ENCODE measurements around the gene ATPAF2. TPM values are rescaled to one million over a fixed set of nuclear protein-coding genes. Genes with fewer than 3 reads are reported as not detected.
A peak's percentile ranks its signal among the peaks of the same experiment; 100 is the strongest.
"Not testable (repeated sequence)": the region's sequence is repeated elsewhere in the genome, so short reads cannot be mapped to it uniquely, and the experiment has no call there.

Gene ATPAF2
- total RNA-seq, 1 donor from 2014 or later = 21.8 TPM

DNA sequence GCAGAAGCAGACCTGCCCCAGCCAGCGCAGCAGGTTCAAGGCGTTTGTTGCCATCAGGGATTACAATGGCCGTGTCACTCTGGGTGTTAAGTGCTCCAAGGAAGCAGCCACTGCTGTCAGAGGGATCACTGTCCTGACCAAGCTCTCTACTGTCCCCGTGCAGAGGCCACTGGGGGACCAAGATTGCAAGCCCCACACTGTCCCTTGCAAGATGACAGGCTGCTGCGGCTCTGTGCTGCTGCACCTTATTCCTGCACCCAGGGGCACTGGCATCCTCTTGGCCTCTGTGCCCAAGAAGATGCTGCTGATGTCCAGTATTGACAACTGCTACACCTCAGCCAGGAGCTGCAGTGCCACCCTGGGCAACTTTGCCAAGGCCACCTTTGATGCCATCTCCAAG lies 27.7 kb downstream of the ATPAF2 start:
- DNase-seq (ENCODE audit: low read depth) = no peak

DNA sequence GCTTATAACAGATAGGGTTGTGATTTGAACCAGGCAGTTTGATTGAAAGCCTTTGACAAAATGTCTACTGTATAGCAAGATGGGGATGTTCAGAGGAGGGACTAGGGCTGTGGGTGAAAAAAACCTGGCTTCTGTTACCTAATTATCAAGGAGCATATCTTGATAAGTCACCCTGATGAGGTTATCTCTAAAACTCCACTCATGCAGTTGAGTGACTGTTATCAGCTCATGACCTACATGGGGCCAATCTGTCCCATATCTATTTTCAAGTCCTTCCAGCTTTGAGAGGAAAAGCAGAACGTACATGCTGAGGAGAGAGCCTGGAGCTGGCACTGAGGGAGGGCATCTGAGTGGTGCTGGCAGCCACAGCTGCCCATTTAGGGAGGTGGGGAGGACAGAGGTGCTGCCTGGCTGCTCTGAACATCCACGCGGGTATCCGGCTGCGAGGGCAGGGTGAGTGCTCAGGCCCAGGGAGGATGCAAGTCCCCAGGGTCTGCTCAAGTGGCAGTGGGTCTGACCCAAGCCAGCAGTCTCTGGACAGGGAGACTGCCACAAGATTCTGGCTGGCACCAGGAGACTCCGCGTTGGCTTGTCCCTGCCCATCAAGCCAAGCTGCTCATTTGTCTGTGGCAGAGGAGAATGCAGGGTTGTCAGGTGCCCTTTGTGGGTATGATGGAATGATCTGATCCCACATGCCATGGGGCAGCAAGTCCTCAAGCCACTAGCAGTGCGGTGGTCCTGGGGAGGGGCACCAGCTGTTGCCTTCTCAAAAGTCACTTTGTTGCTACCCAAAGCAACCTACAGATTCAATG lies 29.2 kb downstream of the ATPAF2 start:
- peak; percentile 88 for DNase-seq (ENCODE audit: low read depth)

DNA sequence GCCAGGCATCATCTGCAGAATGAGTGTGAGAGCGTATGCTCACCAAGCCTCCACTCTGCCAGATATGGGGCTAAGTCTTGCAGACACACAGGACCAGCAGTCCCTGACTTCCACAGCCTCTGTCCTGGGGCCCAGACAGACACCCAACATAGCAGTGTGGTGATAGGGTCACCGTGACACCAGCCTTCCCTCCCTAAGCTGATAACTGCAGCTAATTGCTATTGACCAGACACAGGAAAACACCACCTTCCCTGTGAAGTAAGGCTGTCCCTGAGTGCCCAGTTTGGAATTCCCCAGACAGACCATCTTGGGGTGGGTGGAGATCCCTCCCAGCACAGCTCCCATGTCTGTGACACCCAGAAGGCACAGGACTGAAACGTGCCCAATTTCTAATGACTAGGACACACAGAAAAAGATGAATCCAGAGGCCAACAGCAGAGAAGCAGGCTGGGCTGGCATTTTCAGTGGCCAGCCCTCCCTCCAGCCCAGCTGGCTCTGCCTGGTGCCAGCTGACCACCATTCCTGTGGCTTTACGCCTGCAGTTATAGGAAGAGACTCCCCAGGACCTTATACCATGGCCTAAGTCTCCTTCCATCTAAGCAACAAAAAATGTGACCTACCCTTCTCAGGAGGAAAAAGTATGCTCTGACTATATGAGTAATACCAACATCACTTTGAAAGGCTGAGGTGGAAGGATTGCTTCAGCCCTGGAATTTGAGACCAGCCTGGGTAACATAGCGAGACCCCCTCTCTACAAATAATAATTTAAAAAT lies 30.3 kb downstream of the ATPAF2 start:
- peak; percentile 84 for DNase-seq (ENCODE audit: low read depth)

DNA sequence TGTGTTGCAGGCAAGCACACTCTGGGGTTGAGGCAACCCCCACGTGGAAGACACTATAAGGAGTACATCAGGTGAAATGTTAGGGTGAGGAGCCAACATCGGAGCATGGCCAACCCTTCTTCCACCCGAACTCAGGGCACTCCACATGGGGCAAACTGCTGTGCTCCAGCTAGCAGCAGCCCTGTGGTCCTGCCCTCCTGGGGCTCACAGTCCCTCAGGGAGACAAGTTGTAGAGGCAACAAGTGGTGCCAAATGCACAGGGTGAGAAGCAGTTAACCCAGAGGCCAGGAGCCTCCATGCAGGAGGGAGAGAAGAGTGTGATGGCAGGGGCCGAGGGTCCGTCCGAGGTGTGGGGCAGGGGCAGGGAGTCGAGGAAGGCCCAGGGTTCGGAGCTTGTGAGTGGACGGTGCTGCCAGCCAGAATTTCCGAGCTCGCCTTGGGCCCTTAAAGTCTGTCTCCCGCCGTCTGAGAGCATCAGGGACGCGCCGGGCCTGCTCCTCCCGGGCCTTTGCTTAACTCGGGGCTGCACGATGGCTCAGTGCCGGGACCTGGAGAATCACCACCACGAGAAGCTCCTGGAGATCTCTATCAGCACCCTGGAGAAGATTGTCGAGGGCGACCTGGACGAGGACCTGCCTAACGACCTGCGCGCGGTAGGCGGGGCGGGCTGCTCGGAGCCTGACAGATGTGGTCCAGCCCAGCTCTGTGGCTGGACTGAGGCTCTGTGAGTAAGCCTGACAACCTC lies 32.3 kb downstream of the ATPAF2 start:
- DNase-seq (ENCODE audit: low read depth) = no peak

DNA sequence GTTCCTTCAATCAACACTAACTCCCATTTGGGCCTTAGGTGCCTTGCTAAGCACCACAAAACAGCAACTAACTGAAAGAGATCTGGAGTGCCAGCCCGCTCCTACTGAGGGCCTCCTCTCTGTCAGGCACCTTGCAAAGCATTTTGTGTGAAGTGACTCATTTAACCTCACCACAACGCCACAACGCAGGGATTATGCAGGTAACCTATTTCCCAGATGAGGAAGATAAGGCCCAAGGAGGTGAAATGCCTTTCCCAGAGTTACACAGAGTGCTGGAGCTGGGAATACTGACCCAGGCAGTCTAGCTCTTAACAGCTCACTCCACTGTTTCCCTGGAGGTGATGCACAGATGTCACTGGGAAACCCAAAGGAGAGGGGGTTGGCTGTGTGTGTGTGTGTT lies 33.5 kb downstream of the ATPAF2 start:
- no peak for DNase-seq (ENCODE audit: low read depth)

DNA sequence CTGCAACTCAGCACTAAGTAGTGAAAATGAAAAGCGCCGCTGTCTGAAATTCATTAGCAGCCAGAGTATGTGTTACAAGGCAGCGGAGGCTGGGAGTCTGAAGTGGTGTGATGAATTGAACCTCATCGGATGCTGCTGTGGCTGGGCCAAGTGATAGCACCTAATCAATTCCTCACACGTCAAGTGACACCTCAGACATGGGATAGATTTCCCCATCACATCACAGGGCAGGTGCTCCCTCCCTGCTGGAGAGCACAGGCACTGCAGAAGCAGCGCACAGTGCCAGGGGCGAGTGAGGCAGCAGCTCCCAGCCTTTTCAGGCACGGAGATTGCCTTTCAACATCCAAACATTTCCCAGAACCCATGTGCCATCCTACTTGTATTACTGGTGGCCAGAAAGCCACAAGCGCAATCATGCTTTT lies 34.1 kb downstream of the ATPAF2 start:
- no peak for DNase-seq (ENCODE audit: low read depth)

DNA sequence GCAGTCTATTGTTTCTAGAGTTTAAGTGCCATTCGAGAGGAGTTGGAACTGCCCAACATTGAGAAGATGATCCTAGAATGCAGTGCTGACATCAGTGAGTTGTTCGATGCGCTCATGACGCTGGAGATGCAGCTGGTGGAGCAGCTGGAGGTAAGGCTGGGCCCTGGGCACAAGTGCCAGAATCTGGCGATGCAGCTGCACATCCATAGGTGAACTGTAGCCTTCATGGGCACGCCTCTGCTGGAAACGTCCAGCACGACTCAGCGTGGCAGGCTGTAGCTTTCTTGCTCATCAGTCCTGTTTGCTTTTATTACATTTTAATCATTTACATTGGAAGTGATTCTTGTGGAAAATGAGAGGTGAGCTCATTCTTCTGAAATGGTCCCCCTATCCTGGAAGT lies 34.6 kb downstream of the ATPAF2 start:
- peak; percentile 77 for DNase-seq (ENCODE audit: low read depth)

DNA sequence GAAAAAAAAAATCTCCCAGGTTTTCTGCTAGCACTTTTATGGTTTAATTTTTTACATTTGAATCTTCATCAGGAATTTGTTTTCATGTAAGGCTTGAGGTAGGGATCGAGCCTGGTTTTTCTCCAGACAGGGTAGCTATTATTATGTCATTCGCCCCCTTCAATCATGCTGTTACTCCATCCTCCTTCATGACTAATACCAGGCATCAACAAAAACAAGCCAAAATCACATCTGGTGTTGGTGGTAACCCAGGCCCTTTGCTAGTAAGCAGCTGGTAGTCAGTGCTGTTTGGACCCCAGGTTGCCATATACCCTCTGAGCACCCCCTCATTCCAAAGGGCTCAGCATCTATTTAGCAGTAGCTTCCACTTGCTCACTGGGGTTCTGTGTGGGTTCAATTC lies 36.8 kb downstream of the ATPAF2 start:
- DNase-seq (ENCODE audit: low read depth) = no peak

DNA sequence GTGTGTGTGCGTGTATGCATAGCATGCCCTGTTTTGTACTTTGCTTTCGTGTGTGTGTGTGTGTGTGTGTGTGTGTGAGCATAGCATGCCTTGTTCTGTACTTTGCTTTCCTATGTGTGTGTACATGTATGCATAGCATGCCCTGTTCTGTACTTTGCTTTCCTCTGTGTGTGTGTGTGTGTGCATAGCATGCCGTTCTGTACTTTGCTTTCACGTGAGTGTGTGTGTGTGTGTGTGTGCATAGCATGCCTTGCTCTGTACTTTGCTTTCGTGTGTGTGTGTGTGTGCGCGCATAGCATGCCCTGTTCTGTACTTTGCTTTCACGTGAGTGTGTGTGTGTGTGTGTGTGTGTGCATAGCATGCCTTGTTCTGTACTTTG lies 38.9 kb downstream of the ATPAF2 start:
- DNase-seq (ENCODE audit: low read depth) = no peak

DNA sequence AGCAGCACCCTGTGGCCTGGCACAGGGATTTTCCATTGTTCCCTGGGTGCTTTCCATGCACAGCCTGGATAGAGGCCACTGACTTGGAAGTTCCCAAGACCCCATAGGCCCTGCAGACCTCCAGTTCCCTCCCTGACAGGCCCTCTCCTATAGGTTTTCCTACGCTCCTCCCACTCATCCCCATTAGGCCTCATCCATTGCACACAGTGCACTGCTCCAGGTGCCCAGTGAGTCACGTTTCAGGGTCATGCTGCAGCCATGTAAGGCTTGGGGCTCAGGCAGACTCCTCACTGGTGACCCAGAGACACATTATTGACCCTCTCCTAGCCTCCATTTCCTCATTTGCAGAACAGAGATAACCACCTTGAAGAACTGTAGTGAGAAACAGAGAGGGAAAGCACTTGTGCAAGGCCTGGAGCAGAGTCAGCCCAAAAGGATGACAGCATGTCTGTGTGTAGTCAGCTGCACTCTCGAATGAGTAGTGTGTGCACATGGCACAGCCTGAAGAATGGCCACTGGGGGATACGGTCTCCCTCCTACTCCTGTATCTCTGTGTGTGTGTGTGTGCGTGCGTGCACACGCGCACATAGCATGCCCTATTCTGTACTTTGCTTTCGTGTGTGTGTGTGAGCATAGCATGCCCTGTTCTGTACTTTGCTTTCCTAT lies 39.5 kb downstream of the ATPAF2 start:
- DNase-seq (ENCODE audit: low read depth) = no peak

DNA sequence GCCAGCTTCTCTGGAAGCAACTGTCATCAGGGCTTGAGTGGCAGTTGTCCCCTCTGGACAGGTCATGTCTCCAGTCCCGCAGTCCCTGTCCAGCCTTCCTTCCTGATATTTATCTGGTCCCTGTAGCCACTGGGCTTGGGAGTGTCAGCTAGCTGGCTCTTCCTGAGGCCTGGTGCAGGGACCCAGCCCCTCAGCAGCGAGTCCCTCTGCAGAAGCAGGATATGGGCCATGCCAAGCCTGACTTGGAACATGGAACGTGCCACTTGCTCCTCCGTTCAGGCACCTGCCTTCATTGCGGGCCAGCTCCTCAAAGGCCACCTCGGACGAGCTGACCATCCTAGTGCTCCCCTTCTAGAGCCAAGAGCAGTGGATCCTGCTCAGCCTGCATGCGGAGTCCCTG lies 40.0 kb downstream of the ATPAF2 start:
- DNase-seq (ENCODE audit: low read depth) = no peak

DNA sequence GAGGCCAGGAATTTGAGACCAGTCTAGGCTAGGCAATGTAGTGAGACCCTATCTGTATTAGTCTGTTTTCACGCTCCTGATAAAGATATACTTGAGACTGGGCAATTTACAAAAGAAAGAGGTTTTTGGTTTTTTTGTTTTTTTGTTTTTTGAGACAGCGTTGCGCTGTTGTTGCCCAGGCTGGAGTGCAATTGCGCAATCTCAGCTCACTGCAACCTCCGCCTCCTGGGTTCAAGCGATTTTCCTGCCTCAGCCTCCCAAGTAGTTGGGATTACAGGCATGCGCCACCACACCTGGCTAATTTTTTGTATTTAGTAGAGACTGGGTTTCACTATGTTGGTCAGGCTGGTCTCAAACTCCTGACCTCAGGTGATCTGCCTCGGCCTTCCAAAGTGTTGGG lies 43.1 kb downstream of the ATPAF2 start:
- DNase-seq (ENCODE audit: low read depth) = not testable (repeated sequence)

DNA sequence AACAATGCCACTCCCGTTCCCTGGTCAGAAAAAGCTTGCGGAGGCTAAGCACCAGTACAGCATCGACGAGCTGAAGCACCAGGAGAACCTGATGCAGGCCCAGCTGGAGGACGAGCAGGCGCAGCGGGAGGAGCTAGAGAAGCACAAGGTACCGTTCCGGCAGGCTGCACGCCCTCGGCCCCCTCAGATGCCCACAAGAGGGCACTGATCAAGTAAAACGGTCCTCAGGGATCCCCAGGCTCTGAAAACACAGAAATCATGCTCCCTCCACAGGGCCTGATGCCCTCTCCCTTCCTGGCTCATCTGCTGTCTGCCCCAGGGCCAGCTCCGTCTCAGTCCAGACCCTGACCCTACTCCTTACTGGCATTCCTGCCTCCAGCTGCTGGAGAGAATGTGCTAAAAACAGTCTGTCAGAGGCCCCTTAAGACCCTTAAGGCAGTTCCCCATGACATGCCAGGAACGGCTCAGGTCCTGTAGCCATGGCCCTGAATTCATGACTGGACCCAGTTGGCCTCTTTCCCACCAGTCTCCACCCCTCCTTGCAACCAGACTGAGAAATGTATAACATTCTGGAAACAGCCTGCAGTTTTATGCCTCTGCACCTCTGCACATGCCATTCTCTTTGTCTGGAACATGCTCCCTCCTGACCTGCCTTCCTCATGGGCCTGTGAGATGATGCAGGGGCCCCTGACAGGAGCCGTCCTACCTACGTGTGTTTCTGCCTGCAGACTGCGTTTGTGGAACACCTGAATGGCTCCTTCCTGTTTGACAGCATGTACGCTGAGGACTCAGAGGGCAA lies 44.5 kb downstream of the ATPAF2 start:
- no peak for DNase-seq (ENCODE audit: low read depth)

DNA sequence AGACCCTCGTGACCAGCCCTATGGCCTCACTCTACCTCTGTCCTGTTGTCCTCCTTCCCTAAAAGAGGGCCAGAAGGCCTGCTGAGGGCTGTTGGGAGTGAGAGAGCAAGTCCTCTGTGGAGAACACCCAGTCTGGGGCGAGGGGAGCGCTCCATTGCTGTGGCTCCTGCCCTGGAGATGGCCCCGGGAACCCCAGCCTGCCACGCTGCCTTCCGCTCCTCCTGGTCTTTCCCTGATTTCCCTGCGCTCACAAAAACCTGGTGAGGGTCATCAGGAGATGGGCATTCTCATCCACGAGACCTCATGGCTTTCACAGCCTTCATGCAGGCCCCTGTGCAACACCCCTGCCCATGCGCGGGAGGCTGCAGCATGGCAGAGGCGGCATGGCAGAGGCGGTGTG lies 45.1 kb downstream of the ATPAF2 start:
- no peak for DNase-seq (ENCODE audit: low read depth)

DNA sequence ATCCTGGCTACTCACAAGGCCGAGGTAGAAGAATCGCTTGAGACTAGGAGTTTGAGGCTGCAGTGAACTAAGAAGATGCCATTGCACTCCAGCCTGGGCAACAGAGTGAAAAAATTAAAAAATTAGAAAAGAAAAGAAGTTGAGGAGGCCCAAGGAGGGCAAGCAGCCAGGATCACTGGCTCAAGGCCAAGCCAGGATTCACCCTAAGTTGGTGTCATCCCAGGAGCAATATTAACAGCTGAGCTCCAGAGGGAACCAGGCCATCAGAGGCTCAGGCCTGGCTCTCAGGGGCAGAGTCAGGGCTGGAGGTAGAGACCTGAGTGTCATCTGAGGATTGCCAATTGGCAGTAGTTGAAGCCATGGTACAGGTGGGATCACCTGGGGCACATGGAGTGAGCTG lies 45.6 kb downstream of the ATPAF2 start:
- peak; percentile 58 for DNase-seq (ENCODE audit: low read depth)

DNA sequence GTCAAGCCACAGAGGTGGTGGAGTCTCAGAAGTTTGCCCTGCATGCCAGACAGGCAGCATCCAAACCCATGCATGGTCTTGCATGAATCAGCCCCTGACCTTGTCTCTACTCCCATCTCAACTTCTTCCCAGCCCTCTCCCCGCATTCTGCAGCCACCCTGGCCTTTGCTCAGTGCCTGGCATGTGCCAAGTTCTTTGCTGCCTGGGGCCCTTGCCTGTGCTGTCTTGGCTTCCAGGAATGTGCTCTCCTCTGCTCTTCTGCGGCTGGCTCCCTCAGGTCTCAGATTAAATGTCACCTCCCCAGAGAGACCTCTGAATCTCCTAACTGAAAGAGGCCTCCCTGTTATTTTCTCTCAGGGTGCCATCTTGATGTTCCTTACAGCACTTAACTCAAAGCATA lies 48.7 kb downstream of the ATPAF2 start:
- DNase-seq (ENCODE audit: low read depth) = no peak

DNA sequence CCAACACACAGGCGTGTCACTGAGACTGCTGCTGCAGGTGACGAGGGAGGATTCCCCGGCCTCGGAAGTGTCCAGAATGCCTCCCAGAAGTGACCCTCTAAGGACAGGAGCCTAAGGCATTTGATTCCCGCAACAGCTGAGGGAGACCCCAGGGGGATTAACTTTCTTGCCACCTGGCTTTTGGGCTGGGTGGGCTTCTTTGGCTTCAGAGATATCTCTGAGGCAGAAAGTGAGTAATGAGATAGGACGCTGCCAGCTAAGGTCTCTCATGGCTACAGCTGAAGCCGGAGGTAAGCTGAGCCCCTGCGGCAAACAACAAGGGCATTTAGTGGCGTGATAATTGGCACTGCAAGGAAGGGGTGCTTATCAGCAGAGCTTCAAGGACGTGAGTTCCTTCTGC lies 49.4 kb downstream of the ATPAF2 start:
- DNase-seq (ENCODE audit: low read depth) = no peak

DNA sequence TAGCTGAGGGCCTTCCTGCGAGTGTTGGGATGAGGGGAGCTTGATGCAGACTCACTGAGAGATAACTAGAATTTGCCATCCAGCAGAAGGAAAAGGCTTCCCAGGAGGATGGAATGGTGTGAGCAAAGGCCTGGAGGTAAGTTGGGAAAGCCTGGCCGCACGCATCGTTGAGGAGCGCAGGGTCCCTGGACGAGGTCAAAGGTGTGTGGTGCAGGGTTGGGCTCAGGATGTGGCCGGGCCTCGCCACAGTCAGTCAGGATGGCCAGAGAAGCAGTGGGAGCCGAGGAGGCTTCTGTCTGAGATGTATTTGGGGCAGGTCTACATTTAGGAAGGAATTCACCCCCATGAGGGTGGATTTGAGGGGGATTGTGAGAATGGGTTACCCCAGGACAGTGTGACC lies 49.9 kb downstream of the ATPAF2 start:
- DNase-seq (ENCODE audit: low read depth) = no peak

DNA sequence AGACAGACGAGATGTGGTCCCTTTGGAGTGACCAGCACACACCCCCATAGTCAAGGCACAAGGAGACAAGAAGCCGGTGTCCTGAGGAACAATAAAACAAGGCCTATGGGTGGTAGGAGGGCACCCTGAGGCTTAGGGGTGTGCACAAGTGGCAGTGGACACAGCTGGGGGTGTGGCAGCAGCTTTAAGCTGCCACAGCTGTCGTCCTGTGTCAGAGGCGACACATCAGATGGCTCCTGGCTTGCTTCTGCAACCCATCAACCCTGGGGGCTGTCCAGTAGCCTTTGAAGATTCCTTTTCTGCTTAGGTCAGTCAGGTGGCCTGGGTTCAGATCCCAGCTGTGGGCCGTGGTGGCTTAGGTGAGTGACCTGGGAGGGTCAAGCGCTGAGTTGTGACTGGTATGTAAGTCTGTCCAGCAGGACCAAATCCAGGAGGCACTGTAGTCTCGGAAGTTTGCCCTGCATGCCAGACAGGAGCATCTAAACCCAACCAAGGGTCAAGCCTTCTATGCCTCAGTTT lies 50.5 kb downstream of the ATPAF2 start:
- DNase-seq (ENCODE audit: low read depth) = peak; percentile 83

DNA sequence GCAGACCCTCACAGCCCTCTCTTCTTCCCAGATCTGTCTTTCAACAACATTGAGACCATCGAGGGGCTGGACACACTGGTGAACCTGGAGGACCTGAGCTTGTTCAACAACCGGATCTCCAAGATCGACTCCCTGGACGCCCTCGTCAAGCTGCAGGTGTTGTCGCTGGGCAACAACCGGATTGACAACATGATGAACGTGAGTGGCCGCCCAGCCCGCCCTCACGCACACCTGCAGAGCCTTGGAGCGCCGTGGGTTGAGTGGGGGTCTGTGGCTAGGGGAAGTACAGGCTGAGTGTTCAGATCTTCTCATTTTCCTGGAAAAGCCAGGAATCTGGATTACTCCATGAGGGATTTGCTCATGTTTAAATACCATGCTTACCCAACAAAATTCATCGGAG lies 51.1 kb downstream of the ATPAF2 start:
- no peak for DNase-seq (ENCODE audit: low read depth)

Data from myocyte (in vitro differentiated cells).